ENCODE data around the gene CLCNKA.
"Not testable (repeated sequence)": the region's sequence is repeated elsewhere in the genome, so short reads cannot be mapped to it uniquely, and the experiment has no call there.

CLCNKA gene

DNA sequence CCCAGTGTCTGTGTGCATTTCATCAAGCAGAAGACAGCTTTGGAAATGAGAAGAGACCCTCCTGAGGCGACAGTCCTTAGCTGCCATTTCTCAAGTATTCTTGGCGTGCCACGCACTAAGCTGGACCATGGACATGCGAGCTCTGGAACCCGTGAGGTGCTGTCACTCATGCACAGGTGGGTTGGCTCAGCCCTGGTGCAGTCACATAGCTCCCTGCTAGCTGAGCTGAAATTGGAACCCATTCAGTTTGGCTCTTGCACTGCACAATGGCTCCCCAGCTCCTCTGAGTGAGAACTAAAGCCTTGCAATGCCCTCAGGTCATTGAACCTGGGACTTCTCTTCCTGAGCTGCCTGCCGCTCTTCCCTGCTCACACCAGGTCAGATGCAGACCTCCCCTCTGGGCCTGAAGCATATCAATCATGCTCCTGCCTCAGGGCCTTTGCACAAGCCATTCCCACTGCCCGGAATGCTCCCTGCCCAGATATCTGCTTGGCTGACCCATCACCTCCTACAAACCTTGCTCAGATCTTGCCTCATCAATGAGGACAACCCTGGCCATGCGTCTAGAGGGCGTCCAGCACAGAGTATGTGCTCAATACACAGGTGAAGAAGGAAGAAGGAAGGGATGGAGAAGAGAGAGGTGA, 24.1 kb upstream of the CLCNKA start:
- DNase-seq: no peak

DNA sequence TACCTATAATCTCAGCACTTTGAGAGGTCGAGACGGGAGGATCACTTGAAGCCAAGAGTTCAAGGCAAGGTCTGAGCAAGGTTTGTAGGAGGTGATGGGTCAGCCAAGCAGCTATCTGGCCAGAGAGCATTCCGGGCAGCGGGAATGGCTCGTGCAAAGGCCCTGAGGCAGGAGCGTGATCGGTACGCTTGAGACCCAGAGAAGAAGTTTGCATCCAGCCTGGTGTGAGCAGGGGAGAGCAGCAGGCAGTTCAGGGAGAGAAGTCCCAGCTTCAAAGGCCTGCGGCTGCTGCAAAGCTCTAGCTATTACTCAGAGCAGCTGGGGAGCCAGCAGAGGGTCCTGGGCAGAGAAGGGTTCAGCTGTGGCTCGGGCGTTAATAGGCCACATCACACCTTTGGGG, 22.9 kb upstream of the CLCNKA start:
- no peak for DNase-seq

DNA sequence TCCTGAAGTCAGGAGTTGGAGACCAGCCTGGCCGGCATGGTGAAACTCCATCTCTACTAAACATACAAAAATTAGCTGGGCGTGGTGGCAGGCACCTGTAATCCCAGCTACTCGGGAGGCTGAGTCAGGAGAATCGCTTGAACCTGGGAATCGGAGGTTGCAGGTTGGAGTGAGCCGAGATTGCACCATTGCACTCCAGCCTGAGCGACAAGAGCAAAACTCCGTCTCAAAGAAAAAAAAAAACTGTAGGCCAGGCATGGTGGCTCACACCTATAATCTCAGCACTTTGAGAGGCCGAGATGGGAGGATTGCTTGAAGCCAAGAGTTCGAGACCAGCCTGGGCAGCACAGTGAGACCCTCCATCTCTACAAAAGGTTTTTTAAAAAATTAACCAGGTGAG, 20.6 kb upstream of the CLCNKA start:
- not testable (repeated sequence) for DNase-seq

DNA sequence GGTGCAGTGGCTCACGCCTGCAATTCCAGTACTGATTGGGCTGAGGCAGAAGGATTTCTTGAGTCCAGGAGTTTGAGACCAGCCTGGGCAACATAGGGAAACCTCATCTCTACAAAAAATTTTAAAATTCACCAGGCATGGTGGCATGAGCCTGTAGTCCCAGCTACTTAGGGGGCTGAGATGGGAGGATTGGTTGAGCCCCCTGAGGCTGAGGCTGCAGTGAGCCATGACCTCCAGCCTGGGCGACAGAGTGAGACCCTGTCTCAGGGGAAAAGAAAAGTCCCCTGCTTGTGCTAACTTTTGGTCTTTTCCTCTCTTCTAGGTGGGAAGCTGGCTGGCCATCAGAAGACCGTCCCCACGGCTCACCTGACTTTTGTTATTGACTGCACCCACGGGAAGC, 16.2 kb upstream of the CLCNKA start:
- no peak for DNase-seq

DNA sequence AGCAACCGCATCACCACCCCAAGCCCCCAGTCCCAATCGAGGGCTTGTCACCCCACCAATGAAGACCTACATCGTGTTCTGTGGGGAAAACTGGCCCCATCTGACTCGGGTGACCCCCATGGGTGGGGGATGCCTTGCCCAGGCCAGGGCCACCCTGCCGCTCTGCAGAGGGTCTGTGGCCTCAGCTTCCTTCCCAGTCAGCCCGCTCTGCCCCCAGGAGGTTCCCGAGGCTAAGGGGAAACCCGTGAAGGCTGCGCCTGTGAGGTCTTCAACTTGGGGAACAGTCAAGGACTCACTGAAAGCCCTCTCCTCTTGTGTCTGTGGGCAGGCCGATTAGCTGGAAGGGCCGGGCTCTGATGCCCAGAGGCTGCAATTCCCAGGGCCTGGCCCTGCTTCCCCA, 15.8 kb upstream of the CLCNKA start:
- DNase-seq: no peak

DNA sequence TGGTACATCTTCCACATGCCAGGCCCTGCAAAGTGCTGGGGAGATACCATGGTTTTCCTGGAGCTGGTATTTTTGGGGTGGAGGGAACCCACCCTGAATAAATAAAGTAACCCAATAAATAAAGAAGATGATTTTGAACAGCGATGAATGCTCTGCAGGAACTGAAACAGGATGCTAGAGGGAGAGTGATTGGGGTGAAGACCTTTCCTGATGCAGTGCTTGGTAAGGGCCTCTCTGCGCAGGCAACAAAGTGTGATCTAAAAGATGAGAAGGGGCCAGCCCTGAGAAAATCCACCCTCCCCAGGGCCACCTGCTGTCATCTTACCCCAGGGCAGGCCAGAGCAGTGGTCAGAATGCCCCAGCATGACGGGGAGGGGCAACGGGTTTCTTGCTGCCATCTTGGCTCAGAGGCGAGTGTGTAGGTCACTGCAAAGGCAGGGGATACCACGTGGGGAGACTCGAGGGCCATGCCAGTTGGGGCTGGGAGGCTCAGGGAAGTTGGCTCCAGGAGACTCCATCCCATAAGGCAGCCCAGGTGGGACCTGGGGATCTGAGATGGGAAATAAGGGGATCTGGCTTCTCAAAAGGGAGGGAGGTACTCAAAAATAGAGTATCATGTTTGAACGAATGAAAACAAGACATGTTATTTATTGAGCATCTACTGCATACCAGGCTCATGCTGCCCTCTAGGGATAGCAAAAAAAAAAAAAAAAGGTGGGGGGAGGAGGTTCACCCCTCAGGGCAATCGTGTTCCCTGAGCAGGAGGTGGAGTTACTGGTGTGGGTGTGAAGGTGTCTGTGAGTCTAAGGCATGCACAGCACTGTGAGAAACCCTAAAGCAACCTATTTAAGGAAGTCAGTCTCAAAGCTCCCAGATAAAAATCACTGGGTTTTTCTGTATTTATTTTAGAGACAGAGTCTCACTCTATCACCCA, 15.0 kb upstream of the CLCNKA start:
- DNase-seq: no peak

DNA sequence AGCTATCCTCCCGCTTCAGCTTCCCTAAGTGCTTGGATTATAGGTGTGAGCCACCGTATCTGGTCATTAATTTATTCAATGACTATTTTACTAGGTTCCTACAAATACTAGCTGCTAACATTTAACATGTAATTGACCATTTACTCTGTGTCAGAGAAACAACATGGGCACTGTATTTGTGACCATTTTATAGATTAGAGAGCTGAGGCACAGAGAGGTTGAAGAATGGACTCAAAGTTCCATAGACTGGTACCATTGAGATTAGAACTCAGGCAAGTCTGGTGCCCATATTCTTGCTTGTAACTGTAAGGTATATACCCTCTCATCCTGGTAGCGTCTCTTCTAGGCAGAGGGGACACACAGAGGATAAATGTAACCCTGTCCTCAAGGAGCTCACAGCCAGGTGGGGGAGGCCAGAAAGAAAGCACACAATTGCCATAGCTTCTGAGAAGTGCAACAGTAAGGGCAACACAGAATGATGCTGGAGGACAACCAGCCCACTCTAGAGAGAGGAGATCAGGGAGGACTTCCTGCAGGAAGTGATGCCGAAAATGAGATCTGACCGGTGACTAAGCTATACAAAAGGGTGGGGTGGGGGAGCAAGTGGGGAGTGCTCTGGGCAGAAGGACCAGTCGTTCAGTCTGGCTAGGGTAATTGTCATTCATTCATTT, 14.0 kb upstream of the CLCNKA start:
- DNase-seq: no peak

DNA sequence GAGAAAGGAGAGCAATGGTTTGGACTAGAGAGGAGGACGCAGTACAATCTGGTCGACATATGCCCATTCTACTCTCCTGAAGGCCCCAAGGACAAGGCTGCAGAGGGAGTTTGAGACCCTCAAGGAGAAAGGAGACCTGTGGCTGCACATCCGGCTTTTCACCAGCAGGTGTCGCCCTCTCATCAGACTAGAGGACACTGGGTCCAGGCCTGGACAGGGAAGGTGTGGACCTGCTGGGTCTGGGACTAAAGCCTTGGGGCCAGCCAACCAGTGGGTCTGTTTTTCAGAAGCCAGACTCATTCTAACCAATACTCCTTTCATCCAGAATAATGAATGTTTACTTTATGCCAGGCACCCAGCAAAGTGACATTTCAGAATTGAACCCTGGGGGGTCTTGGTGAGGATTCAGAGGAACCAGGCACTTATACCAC, 12.8 kb upstream of the CLCNKA start:
- DNase-seq: peak; percentile 48

DNA sequence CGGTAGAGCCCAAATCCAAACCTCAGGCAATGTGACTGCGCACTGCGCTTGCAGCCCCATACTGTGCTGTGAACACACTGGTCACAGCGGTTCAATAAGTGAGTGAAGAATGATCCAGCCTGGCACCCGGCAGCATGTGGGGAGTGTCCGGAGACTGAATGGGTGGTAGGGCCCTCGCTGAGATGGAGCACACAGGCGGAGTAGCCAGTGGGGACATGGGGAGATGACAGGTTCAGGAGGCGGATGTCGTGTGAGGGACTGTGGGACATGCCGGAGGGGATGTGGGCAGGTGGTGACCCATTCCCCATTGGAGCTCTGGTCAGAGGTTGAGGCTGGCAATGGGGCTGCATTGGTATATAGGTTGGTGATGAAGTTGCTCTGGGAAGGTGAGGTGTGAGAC, 12.2 kb upstream of the CLCNKA start:
- DNase-seq: no peak

DNA sequence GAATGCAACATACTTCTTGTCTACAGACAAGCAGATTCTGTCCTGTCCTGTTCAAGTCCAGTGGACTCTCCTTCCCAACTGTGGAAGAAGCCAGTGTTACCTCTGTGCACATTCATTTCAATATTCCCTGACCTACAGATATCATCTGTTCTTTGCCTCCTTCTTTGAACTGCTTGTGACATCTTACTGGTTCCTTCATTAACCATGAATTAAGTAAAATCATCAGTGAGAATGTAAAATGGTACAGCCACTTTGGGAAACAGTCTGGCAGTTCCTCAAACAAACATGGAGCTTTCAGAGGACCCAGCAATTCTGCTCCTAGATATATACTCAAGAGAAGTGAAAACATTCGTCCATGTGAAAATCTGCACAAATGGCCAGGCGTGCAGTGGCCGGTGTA, 11.0 kb upstream of the CLCNKA start:
- no peak for DNase-seq

DNA sequence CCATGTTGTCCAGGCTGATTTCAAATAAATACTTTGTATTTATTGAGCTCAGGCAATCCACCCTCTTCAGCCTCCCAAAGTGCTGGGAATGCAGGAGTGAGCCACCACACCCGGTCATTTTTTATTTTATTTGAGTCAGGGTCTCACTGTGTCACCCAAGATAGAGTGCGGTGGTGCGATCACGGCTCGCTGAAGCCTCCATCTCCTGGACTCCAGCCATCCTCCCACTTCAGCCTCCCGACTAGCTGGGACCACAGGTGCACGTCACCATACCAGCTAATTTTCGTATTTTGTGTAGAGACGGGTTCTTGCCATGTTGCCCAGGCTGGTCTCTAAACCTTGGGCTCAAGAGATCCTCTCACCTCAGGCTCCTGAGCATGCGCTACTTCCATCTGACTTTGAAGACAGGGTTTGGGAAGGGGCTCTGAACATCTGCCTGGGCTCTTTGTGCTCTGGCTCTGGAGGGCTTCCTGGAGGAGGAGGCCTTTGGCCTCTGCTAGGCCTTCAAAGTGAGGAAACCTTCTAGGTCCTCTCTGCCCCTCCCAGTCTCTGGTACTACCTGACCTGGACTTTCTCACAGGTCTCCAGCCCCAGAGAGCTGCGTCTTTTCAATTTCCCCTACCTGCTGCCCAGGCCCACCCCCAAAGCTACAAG, 9.8 kb upstream of the CLCNKA start:
- DNase-seq: no peak

DNA sequence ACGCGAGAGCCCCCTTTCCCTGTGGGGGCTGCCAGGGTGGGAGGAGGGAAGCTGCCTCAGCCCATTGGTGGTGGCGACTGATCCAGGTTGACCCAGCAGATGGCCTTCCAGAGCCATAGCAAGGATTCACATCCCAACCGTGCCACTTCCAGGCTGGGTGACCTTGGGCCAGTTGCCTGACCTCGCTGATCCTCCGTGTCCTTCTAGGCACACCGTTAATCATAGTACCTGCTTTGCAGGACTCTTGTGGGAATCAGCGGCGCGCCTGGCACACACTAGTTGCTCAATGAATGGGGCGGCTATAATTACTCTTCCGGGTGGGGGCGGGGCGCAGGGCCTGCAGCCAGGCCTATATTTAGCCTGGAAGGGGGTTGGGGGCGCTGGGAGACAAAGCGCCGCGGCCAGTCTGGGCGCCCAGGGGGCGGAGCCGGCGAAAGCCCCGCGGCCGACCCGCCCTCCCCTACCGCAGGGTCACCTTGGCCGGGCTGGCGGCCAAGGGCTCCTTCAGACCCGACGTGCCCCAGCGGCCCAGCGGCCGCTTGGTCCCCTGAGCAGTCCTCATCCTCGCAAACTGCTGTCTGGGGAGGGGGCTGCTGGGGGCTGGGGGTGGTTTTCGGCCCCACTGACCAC, 9.1 kb upstream of the CLCNKA start:
- DNase-seq: no peak

DNA sequence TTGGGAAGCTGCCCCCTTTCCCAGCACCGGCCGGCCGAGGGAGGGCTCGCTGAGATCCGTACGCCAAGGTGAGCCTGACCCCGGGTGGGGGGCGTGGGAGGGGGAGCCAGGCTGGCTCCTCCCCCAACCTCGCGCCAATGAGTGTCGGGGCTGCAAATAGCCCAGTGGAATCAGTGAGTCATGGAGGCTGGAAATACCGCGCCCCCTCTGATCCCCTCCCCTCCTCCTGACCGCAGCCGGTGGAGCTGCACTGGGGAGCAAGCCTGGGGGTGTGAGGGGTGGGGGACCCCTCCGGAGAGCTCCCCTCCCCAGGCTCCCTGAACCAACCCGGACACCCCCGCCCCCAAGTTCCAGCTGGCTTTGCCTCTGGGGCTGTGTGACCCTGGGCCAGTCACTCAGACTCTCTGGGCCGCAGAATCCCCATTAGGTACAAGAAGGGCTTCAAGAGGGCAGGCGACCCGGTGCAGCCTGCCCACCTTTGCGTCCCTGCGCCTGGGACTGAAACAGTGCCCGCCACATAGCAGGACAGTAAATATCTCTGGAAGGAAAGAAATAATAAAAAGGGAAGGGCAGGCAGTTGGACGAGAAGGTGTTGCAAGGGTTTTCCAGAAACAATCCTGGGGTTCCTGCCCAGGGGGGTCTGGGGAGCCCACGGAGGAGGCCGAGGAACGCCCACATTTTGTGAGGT, 8.5 kb upstream of the CLCNKA start:
- no peak for DNase-seq

DNA sequence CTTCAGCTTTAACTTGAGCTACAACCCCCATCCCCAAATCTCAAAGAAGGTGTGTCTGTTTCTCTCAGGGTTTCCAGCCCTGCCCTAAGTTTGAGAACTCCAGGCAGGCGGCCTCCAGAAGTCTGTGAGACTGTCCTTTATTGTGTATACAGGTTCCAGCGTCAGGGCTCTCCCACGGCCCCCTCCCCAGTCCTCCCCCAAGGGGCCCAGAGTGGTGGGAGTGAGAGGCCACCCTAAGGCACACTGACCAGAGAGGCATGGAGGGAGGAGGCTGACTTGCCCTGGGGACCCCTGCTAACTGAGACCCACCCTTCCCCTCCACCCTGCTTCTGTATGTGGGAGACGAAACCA, 8.0 kb upstream of the CLCNKA start:
- no peak for DNase-seq

DNA sequence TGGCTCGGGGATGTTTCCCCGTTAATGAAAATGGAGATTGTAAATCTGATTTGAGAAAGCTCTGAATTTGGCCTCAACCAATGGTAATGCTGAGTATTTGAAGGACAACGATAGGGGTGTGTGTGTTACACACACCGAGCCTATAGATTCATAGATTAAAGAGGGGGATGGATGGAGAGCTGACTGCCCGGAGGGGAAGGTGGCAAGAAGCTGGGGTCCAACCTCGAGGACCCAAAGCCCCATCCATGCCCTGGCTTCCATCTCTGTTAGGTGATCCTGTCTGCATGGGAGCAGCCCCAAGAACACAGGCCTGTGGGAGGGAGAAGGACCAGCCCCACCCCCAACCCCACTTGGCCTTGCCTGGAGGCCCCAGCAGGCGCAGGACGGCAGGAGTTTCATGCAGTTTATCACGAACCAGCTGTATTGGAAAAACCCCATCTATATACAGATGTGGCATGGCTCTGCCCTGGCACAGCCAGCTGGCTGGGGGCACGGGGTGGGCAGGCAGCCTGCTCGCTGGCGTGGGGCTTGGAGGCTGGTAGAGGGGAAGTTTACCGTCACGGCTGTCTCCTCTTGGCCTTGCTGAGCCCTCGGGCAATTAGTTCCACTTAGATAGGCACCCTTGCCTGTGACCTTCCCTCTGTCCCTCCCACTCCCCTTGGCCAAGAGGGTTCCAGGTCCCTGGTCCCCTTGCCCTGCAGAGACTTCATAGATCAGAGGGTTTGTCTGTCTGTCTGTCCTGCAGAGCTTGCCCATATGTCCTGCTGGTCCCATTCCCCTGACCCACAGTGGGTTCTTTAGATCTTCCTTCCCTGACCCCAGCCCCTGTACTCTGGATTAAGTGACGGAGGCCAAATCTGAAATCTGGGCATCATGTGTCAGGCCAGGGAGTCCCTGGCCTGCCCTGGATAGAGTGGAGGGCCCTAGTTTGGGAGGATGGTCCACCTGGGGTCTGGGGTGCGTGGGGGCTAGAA, 7.0 kb upstream of the CLCNKA start:
- DNase-seq: no peak

DNA sequence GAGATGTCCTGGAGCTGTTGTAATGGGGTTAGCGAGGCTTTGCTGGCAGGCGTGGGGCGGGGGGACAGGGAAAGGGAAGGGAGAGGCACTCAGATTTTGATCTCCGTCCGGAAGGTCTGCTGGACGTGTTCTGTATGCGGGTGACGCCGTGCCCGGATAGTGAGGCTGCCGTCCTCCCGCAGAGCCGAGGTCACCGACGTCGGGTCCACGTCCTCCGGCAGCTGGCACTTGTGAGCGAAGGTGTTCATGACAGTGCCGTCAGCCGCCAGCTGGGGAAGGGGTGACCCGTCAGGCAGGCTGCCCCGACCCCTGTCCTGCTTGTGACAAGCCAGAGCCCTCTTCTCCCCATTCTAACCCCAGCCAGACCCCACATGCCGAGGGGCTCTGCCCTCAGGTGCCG, 6.3 kb upstream of the CLCNKA start:
- no peak for DNase-seq

DNA sequence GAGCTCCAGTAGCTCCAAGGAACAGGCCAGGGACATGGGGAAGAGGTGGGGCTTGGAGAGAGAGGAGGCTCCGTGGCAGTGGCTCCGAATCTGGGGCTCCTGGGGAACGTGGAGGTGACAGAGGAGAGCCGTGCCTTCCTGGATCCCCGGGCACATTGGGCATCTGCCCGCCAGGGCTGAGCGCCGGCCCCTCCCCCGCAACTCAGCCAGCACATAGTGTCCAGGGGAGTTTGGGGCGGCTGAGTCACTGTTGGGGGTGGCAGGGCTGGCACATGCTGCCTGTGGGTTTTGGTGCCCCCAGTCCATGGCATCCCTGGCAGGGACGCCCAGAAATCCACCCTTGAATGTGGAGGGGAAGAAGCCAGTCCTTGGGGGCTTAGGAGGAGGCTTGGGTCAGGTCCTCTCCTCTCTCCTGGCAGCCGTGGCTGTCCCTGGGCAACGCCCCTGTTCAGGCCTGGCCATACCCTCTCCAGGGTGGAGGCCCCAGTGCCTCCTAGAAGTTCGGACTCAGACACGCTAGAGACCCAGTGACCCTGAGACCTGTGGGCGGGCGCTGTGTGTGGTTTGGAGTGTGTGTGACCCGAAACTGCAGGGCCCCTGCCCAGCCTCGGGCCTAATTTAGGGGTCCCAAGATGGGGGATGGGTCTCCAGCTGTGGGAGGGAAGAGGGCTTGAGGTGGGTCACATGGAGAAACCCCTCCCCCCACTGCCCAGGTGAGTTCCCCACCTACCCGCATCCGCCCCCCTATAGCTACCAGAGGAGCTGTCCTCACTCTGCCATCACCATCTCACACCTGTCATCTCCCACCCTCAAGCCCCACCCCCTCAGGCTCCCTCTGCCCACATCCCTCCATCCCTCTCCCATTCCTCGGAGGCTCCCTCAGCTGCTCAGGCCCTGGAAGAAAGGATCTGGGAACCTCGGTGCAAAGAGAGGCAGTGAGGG, 5.6 kb upstream of the CLCNKA start:
- DNase-seq: no peak

DNA sequence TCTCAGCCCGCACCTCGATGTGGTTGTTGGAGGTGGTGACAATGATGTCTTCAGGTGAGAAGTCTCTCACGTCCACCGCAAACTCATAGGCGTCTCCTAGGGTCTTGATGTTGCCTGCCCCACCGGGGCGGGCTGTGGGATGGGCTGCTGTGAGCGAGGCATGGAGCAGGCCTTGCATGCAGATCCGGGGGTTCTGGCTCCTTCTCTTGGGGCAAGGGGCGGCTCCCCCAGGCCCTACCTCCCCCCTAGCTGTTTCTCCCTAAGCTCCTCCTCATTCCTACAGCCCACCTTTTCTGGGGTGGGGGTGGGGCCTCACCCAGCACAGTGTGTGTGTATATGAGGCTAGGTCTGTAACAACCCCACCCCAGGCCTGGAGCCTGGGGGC, 4.8 kb upstream of the CLCNKA start:
- DNase-seq: no peak

DNA sequence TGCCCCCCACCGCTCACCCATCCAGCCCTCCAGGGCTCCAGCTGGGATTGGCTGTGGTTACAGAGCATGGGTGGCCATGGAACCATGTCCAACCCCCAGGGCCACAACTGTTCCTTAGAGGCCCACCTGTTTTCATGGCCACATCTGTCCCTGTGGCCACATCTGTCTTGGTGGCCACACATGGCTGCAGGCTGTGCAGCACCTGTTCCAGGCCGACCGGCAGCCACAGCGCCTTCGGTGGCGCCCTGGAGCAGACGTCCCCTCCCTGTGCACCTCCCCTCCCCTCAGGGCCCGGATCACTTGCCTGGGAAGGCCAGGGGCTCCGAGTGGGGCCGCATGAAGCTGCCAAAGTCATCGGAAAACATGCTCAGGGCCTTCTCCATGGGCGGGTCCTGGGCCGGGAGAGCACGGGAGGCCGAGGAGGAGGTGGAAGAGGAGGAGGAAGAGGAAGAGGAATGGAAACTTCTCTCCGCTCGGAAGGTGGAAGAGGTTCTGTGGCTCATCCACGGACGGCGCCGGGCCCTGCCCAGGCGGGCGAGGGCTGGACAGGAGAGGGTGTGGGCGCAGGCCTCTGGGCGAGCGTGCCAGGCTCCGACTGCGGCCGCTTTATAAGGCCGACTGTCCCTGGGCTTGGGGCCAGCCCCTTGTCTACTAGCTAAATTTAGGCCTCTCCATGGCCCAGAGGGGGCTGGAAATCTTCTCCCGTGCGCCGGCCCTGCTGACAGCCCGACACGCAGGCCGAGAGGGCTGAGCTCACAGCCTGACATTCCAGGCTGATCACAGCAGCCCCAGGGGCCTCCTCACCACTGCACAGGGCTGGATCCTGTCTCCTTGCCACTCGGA, 4.2 kb upstream of the CLCNKA start, which contains the start of gene HSPB7:
TSS of gene HSPB7 (minus strand) at position 583 of the 843 bp plus-strand sequence. CDS start at position 503, 80 bp downstream.
- no peak for DNase-seq

All from central memory CD4-positive, alpha-beta T cell (primary cell).